SK-N-SH (cell line): ENCODE results near the gene WWP2. TPM values are rescaled to one million over a fixed set of nuclear protein-coding genes. Genes with fewer than 3 reads are reported as not detected.

ENCODE experiments used
- CTCF ChIA-PET: fragments of 300-600, 350-600 bp; formaldehyde crosslinking; extraction: SDS; loops from one replicate; lab custom pipeline; 2021; lab: Yijun Ruan, JAX
- POLR2A ChIA-PET: fragments of 350-600 bp; sonication (Branson Sonifier 250); formaldehyde crosslinking; extraction: SDS; loops from one replicate; lab custom pipeline; 2020; ENCODE audit warnings: antibody characterized with exemption, inconsistent platforms; lab: Yijun Ruan, JAX
- DNase-seq: peaks from one replicate; pipeline ENCODE4 v3.0.0; 2012
- H2AFZ ChIP-seq: fragments of 200-600 bp; sonication (generic); 2 replicates; pipeline ENCODE4 v1.8.1; 2016; ENCODE audit warnings: antibody characterized with exemption, mild to moderate bottlenecking, low read depth
- H3F3A ChIP-seq: fragments of 200-600 bp; sonication (generic); replicated peaks from 2 replicates; pipeline ENCODE3; 2016; ENCODE audit warnings: antibody characterized with exemption, mild to moderate bottlenecking; ENCODE audit not compliant: insufficient read depth
- H3K27ac ChIP-seq, 2 experiments: fragments of 200-500 bp in 1 of 2; fragments of 200-600 bp in 1 of 2; sonication (Bioruptor generic) in 1 of 2; sonication (generic), shearing (Covaris generic) in 1 of 2; 2 replicates each; pipeline versions ENCODE4 v1.5.1 to v1.6.1; 2014 to 2016; ENCODE audit warnings: low read depth in 2 of 2, inconsistent platforms in 1 of 2, low read length in 1 of 2, mild to moderate bottlenecking in 1 of 2, mixed read lengths in 1 of 2
- H3K27me3 ChIP-seq: fragments of 200-600 bp; sonication (generic), shearing (Covaris generic); 2 replicates; pipeline ENCODE4 v1.6.1; 2016; ENCODE audit warnings: mixed run types; ENCODE audit not compliant: insufficient read depth
- H3K36me3 ChIP-seq, 2 experiments: fragments of 200-500 bp in 1 of 2; fragments of 200-600 bp in 1 of 2; sonication (Bioruptor generic) in 1 of 2; sonication (generic) in 1 of 2; replicated peaks in 1 of 2; 2 replicates each; pipeline versions ENCODE3 to v1.5.1; 2014 to 2016; ENCODE audit warnings: low read length in 1 of 2, mild to moderate bottlenecking in 1 of 2; ENCODE audit not compliant: insufficient read depth in 2 of 2, control insufficient read depth in 1 of 2
- H3K4me1 ChIP-seq, 2 experiments: fragments of 200-500 bp in 1 of 2; fragments of 200-600 bp in 1 of 2; sonication (Bioruptor generic) in 1 of 2; sonication (generic), shearing (Covaris generic) in 1 of 2; 2 replicates each; pipeline versions ENCODE4 v1.5.1 to v1.6.1; 2014 to 2016; ENCODE audit warnings: low read depth in 1 of 2, low read length in 1 of 2, mixed run types in 1 of 2; ENCODE audit not compliant: insufficient read depth in 2 of 2, control insufficient read depth in 1 of 2
- H3K4me2 ChIP-seq: fragments of 200-600 bp; sonication (generic), shearing (Covaris generic); 2 replicates; pipeline ENCODE4 v1.6.1; 2017; ENCODE audit warnings: mixed run types
- H3K4me3 ChIP-seq, 2 experiments: fragments of 200-500 bp in 1 of 2; fragments of 200-600 bp in 1 of 2; sonication (Bioruptor generic) in 1 of 2; sonication (generic), shearing (Covaris generic) in 1 of 2; 2 replicates each; pipeline versions ENCODE4 v1.5.1 to v1.8.1; 2014 to 2016; ENCODE audit warnings: low read depth in 2 of 2, inconsistent platforms in 1 of 2, low read length in 1 of 2, mild to moderate bottlenecking in 1 of 2, mixed read lengths in 1 of 2, moderate library complexity in 1 of 2
- H3K79me2 ChIP-seq: fragments of 200-600 bp; sonication (generic); 2 replicates; pipeline ENCODE4 v1.8.1; 2017; ENCODE audit warnings: mild to moderate bottlenecking; ENCODE audit not compliant: insufficient read depth
- H3K9ac ChIP-seq: fragments of 200-600 bp; sonication (generic); 2 replicates; pipeline ENCODE4 v1.6.1; 2017; ENCODE audit warnings: mixed run types
- H3K9me2 ChIP-seq: fragments of 200-600 bp; sonication (generic); 2 replicates; pipeline ENCODE4 v1.6.1; 2017; ENCODE audit warnings: mixed run types
- H3K9me3 ChIP-seq: fragments of 200-600 bp; sonication (generic); 2 replicates; pipeline ENCODE4 v1.6.1; 2017; ENCODE audit warnings: mixed run types, mild to moderate bottlenecking, moderate library complexity
- H4K20me1 ChIP-seq: fragments of 200-600 bp; sonication (generic); 2 replicates; pipeline ENCODE4 v1.6.1; 2017; ENCODE audit warnings: mild to moderate bottlenecking, mixed run types; ENCODE audit not compliant: insufficient read depth
- CHD2 ChIP-seq: fragments of 150-350 bp; IDR thresholded peaks from 2 replicates; pipeline ENCODE4 v1.6.1; 2018; ENCODE audit warnings: low read length; ENCODE audit not compliant: partially characterized antibody
- CTCF ChIP-seq: fragments of 200-600 bp; sonication (generic); IDR thresholded peaks from 2 replicates; pipeline ENCODE4 v1.6.1; 2017; ENCODE audit warnings: antibody characterized with exemption, mild to moderate bottlenecking, moderate library complexity
- ELF1 ChIP-seq: IDR thresholded peaks from 2 replicates; pipeline ENCODE4 v1.4.0; 2012
- EP300 ChIP-seq, 2 experiments: IDR thresholded peaks; 2 replicates each; pipeline versions ENCODE4 v1.4.0 to v1.6.1; 2012; ENCODE audit warnings: borderline replicate concordance in 1 of 2, low read depth in 1 of 2, low read length in 1 of 2
- EZH2phosphoT487 ChIP-seq: fragments of 200-600 bp; sonication (generic); IDR thresholded peaks from 2 replicates; pipeline ENCODE4 v1.6.1; 2017; ENCODE audit warnings: low read depth, mixed run types, mild to moderate bottlenecking, antibody characterized with exemption, moderate library complexity, borderline replicate concordance
- FOSL2 ChIP-seq: IDR thresholded peaks from 2 replicates; pipeline ENCODE4 v1.4.0; 2012; ENCODE audit warnings: low read depth, mild to moderate bottlenecking, moderate library complexity, borderline replicate concordance
- FOXJ3 ChIP-seq: sonication (generic); formaldehyde crosslinking; IDR thresholded peaks from 2 replicates; pipeline ENCODE4 v1.5.1; 2020; ENCODE audit warnings: mild to moderate bottlenecking, missing genetic modification reagents
- FOXM1 ChIP-seq: IDR thresholded peaks from 2 replicates; pipeline ENCODE4 v1.4.0; 2012; ENCODE audit warnings: low read depth, mild to moderate bottlenecking
- IRF3 ChIP-seq: fragments of 150-350 bp; IDR thresholded peaks from 2 replicates; pipeline ENCODE4 v1.6.1; 2016; ENCODE audit warnings: mild to moderate bottlenecking, low read depth, low read length
- MAX ChIP-seq: IDR thresholded peaks from 2 replicates; pipeline ENCODE4 v1.4.0; 2012; ENCODE audit warnings: low read depth
- NFIC ChIP-seq: IDR thresholded peaks from 2 replicates; pipeline ENCODE4 v1.4.0; 2012; ENCODE audit warnings: borderline replicate concordance
- PBX3 ChIP-seq: IDR thresholded peaks from 2 replicates; pipeline ENCODE4; 2012
- RAD21 ChIP-seq: IDR thresholded peaks from 2 replicates; pipeline ENCODE4 v1.6.1; 2012; ENCODE audit warnings: mild to moderate bottlenecking, low read length
- REST ChIP-seq: IDR thresholded peaks from 2 replicates; pipeline ENCODE4 v1.6.1; 2012; ENCODE audit warnings: mild to moderate bottlenecking, low read depth, low read length, moderate library complexity
- RFX5 ChIP-seq: IDR thresholded peaks from 2 replicates; pipeline ENCODE4 v1.6.1; 2012; ENCODE audit warnings: mild to moderate bottlenecking, improper control_type of control experiment, low read length
- SIN3A ChIP-seq: IDR thresholded peaks from 2 replicates; pipeline ENCODE4 v1.6.1; 2012; ENCODE audit warnings: low read depth, mild to moderate bottlenecking, low read length, moderate library complexity, borderline replicate concordance
- SMC3 ChIP-seq: IDR thresholded peaks from 2 replicates; pipeline ENCODE4 v1.6.1; 2012; ENCODE audit warnings: low read depth, low read length, improper control_type of control experiment
- TAF1 ChIP-seq: IDR thresholded peaks from 2 replicates; pipeline ENCODE4 v1.6.1; 2012; ENCODE audit warnings: low read depth, mild to moderate bottlenecking, low read length, moderate library complexity, borderline replicate concordance
- TCF12 ChIP-seq: IDR thresholded peaks from 2 replicates; pipeline ENCODE4 v1.4.0; 2012
- TEAD4 ChIP-seq: IDR thresholded peaks from 2 replicates; pipeline ENCODE4 v1.4.0; 2012; ENCODE audit warnings: mild to moderate bottlenecking, borderline replicate concordance; ENCODE audit not compliant: insufficient read depth
- USF2 ChIP-seq: fragments of 150-350 bp; IDR thresholded peaks from 2 replicates; pipeline ENCODE4 v1.6.1; 2017; ENCODE audit warnings: antibody characterized with exemption, low read length, low read depth, borderline replicate concordance
- ZBTB33 ChIP-seq: IDR thresholded peaks from 2 replicates; pipeline ENCODE4 v1.4.0; 2012; ENCODE audit warnings: low read depth, borderline replicate concordance
- WGBS: methylation state at CpG from one replicate; pipeline ENCODE4 v1.1.6; 2017; ENCODE audit warnings: low lambda C conversion rate; 5-methylcytosine and 5-hydroxymethylcytosine counted together
- polyA plus RNA-seq, 3 experiments: library from polyadenylated mRNA; depleted of rRNA; stranded (reverse); fragments of >200 nt; gene quantifications; 2 replicates each; pipeline ENCODE4 v1.2.3, GENCODE V29; 2012

The WWP2 gene
- polyA plus RNA-seq, 1 of the 3 experiments (the other 2 are of a cell fraction), result 13.3 TPM

GRCh38 chr16:69798466-69798865, 36.3 kb downstream of the WWP2 start:
- H3K79me2 ChIP-seq, result no peaks in the 10 kb centered on the region
- TF ChIP-seq TEAD4, result no peak
- no peak for TF ChIP-seq EP300 (IDR thresholded peaks at IDR 0.05; ENCODE audit: borderline replicate concordance in 1 of 2, low read depth in 1 of 2, low read length in 1 of 2)
- no peak for TF ChIP-seq NFIC
- TF ChIP-seq IRF3, result no peak
- no peak for TF ChIP-seq TAF1
- no peak for TF ChIP-seq FOXJ3 (CRISPR knock-in tag)
- no peak for TF ChIP-seq FOSL2
- TF ChIP-seq CTCF, result peak; percentile 51
- TF ChIP-seq REST, result no peak
- no peak for TF ChIP-seq USF2
- no peak for TF ChIP-seq TCF12
- no peak for TF ChIP-seq ZBTB33
- TF ChIP-seq EZH2phosphoT487, result no peak
- no peak for TF ChIP-seq PBX3
- TF ChIP-seq FOXM1, result no peak
- TF ChIP-seq SMC3, result peak; percentile 37
- TF ChIP-seq ELF1, result no peak
- TF ChIP-seq SIN3A, result no peak
- TF ChIP-seq RAD21, result peak; percentile 43
- no peak for TF ChIP-seq CHD2
- no peak for TF ChIP-seq MAX
- TF ChIP-seq RFX5, result no peak
- ChIA-PET CTCF (interaction anchor here (0.8 to 10.2 kb wide), 7 partner anchors 11 to 139 kb away, joined by 3 to 117 read pairs (median 3); no protein-coding TSS in a partner anchor), POLR2A (no interaction called here)
- no peaks in the 10 kb centered on the region for H3K9me2 ChIP-seq
- peaks cover 6 to 13% of the 10 kb centered on the region in 2 experiments for H3K36me3 ChIP-seq
- H4K20me1 ChIP-seq, result no peaks in the 10 kb centered on the region
- no peak overlapping the region for H3K4me2 ChIP-seq
- no peaks in the 10 kb centered on the region for H3F3A ChIP-seq
- H3K27ac ChIP-seq, result no peak overlapping the region
- H3K4me3 ChIP-seq, result no peak overlapping the region
- 92% methylated on average over 8 of the region's 8 CpGs for WGBS
- no peaks in the 10 kb centered on the region for H3K27me3 ChIP-seq
- no peak for DNase-seq
- no peaks in the 10 kb centered on the region for H3K4me1 ChIP-seq
- H3K9ac ChIP-seq, result no peak overlapping the region
- H3K9me3 ChIP-seq, result no peaks in the 10 kb centered on the region
- no peak overlapping the region for H2AFZ ChIP-seq
